HCT116 (cell line): ENCODE data around the gene USP3. TPM values are rescaled to one million over a fixed set of nuclear protein-coding genes. Genes with fewer than 3 reads are reported as not detected.

Source experiments
- ATAC-seq: fragments of 200-7000 bp; cut with Tn5 transposase; 2 replicates; pipeline ENCODE4 v1.9.1; 2020; ENCODE audit warnings: mild to moderate bottlenecking, moderate library complexity
- BruUV-seq: library from RNA; stranded (reverse); fragments of 400-500 nt; replicated peaks from 2 replicates; lab custom pipeline; 2021; lab: Mats Ljungman, UMichigan
- CTCF ChIA-PET: fragments of 300-600 bp; sonication (Branson Sonifier 250); formaldehyde crosslinking; loops from one replicate; lab custom pipeline; 2021; ENCODE audit warnings: antibody characterized with exemption; lab: Charles Lee
- POLR2A ChIA-PET: fragments of 300-600, 350-600 bp; sonication (Branson Sonifier 250); formaldehyde crosslinking; loops from one replicate; lab custom pipeline; 2021; ENCODE audit warnings: antibody characterized with exemption; lab: Charles Lee
- RAD21 ChIA-PET, 2 experiments: fragments of 300-600 bp; sonication (Branson Sonifier 250); formaldehyde crosslinking; loops; one replicate each; lab custom pipeline; 2023; ENCODE audit warnings: low total read pairs in 2 of 2; ENCODE audit not compliant: uncharacterized antibody in 2 of 2, unreplicated experiment in 2 of 2, low non-redundant PET in 1 of 2; lab: Charles Lee
- DNase-seq: peaks from one replicate; pipeline ENCODE4 v3.0.0-alpha.2; 2010; ENCODE audit warnings: low read depth, low spot score
- H2AFZ ChIP-seq: fragments of 200-600 bp; shearing (Covaris generic), sonication (generic); 2 replicates; pipeline ENCODE4 v1.6.1; 2017; ENCODE audit warnings: low read depth, mixed run types, mixed read lengths, antibody characterized with exemption, low read length; ENCODE audit not compliant: poor library complexity, severe bottlenecking
- H3K27ac ChIP-seq: 2 replicates; pipeline ENCODE4 v1.5.1; 2012; ENCODE audit warnings: low read depth, low read length
- H3K27me3 ChIP-seq: fragments of 200-600 bp; sonication (generic); 2 replicates; pipeline ENCODE4 v1.6.1; 2016; ENCODE audit warnings: mixed run types, low read length, mixed read lengths; ENCODE audit not compliant: insufficient read depth
- H3K36me3 ChIP-seq, 2 experiments: fragments of 200-500 bp in 1 of 2; fragments of 200-600 bp in 1 of 2; sonication (Bioruptor generic) in 1 of 2; sonication (generic) in 1 of 2; 2 replicates each; pipeline versions ENCODE4 v1.5.1 to v1.6.1; 2014 to 2016; ENCODE audit warnings: low read length in 2 of 2, inconsistent platforms in 1 of 2, mixed read lengths in 1 of 2, mixed run types in 1 of 2; ENCODE audit not compliant: insufficient read depth in 2 of 2, control insufficient read depth in 1 of 2
- H3K4me1 ChIP-seq, 2 experiments: fragments of 200-600 bp in 1 of 2; sonication (generic) in 1 of 2; 2 replicates each; pipeline versions ENCODE4 v1.5.1 to v1.6.1; 2012 to 2017; ENCODE audit warnings: low read length in 2 of 2, inconsistent platforms in 1 of 2, mild to moderate bottlenecking in 1 of 2, mixed read lengths in 1 of 2, mixed run types in 1 of 2, moderate library complexity in 1 of 2; ENCODE audit not compliant: insufficient read depth in 2 of 2, control insufficient read depth in 1 of 2
- H3K4me2 ChIP-seq: fragments of 200-600 bp; sonication (generic); 2 replicates; pipeline ENCODE4 v1.6.1; 2017; ENCODE audit warnings: mixed run types, low read length, mixed read lengths
- H3K4me3 ChIP-seq, 2 experiments: fragments of 200-600 bp in 1 of 2; sonication (generic) in 1 of 2; replicated peaks in 1 of 2; 2 replicates each; pipeline ENCODE4 v1.5.1; 2011 to 2016; ENCODE audit warnings: low read length in 2 of 2, control low read depth in 1 of 2, low read depth in 1 of 2, mild to moderate bottlenecking in 1 of 2, mixed read lengths in 1 of 2, mixed run types in 1 of 2
- H3K79me2 ChIP-seq: fragments of 200-600 bp; sonication (generic); 2 replicates; pipeline ENCODE4 v1.6.1; 2017; ENCODE audit warnings: mild to moderate bottlenecking, mixed run types, low read length, moderate library complexity, mixed read lengths; ENCODE audit not compliant: insufficient read depth
- H3K9ac ChIP-seq: fragments of 200-600 bp; sonication (generic); 2 replicates; pipeline ENCODE4 v1.6.1; 2016; ENCODE audit warnings: low read length, mixed read lengths
- H3K9me2 ChIP-seq: fragments of 200-600 bp; sonication (generic), shearing (Covaris generic); 2 replicates; pipeline ENCODE4 v1.6.1; 2017; ENCODE audit warnings: mixed run types, mild to moderate bottlenecking, moderate library complexity; ENCODE audit not compliant: insufficient read depth
- H3K9me3 ChIP-seq, 2 experiments: fragments of 200-500 bp in 1 of 2; fragments of 200-600 bp in 1 of 2; sonication (Bioruptor generic) in 1 of 2; sonication (generic) in 1 of 2; 2 replicates each; pipeline ENCODE4 v1.6.1; 2014 to 2017; ENCODE audit warnings: low read length in 2 of 2, mixed read lengths in 2 of 2, inconsistent platforms in 1 of 2, low read depth in 1 of 2, mild to moderate bottlenecking in 1 of 2, mixed run types in 1 of 2, moderate library complexity in 1 of 2; ENCODE audit not compliant: control insufficient read depth in 1 of 2, insufficient read depth in 1 of 2
- H4K20me1 ChIP-seq: fragments of 200-600 bp; sonication (generic), shearing (Covaris generic); 2 replicates; pipeline ENCODE4 v1.6.1; 2017; ENCODE audit warnings: mixed run types, mild to moderate bottlenecking, moderate library complexity; ENCODE audit not compliant: insufficient read depth
- EGR1 ChIP-seq: IDR thresholded peaks from 2 replicates; pipeline ENCODE4 v1.6.1; 2012; ENCODE audit warnings: low read depth
- ELF1 ChIP-seq: IDR thresholded peaks from 2 replicates; pipeline ENCODE4 v1.6.1; 2012; ENCODE audit warnings: low read depth, borderline replicate concordance
- JUND ChIP-seq: IDR thresholded peaks from 2 replicates; pipeline ENCODE4 v1.6.1; 2012
- RAD21 ChIP-seq: IDR thresholded peaks from 2 replicates; pipeline ENCODE4 v1.6.1; 2012; ENCODE audit warnings: low read depth, mild to moderate bottlenecking
- SP1 ChIP-seq: IDR thresholded peaks from 2 replicates; pipeline ENCODE4 v1.6.1; 2012; ENCODE audit warnings: low read depth
- intact Hi-C: fragments of 100-400 bp; cut with micrococcal nuclease; formaldehyde crosslinking; loops from 2 replicates; pipeline ENCODE4 v1.10.0; 2022
- total RNA-seq: library from RNA; stranded (reverse); gene quantifications from one replicate; pipeline ENCODE4 v1.2.1, GENCODE V29; 2021; ENCODE audit not compliant: unreplicated experiment
- TF ChIP-seq, protein P1 (sequence below), 3 experiments: fragments of 200-600 bp in 1 of 3; sonication (generic) in 1 of 3; IDR thresholded peaks in 2 of 3; conservative IDR thresholded peaks in 1 of 3; 2 replicates each; pipeline ENCODE4 v1.5.1; 2012 to 2017; ENCODE audit warnings: low read depth in 2 of 3, low read length in 2 of 3, antibody characterized with exemption in 1 of 3, borderline replicate concordance in 1 of 3, control low read depth in 1 of 3, mild to moderate bottlenecking in 1 of 3, mixed read lengths in 1 of 3, mixed run types in 1 of 3, moderate library complexity in 1 of 3; ENCODE audit not compliant: insufficient read depth in 1 of 3

USP3 gene
- total RNA-seq, 1 experiment from 2014 or later, result 61.6 TPM

DNA sequence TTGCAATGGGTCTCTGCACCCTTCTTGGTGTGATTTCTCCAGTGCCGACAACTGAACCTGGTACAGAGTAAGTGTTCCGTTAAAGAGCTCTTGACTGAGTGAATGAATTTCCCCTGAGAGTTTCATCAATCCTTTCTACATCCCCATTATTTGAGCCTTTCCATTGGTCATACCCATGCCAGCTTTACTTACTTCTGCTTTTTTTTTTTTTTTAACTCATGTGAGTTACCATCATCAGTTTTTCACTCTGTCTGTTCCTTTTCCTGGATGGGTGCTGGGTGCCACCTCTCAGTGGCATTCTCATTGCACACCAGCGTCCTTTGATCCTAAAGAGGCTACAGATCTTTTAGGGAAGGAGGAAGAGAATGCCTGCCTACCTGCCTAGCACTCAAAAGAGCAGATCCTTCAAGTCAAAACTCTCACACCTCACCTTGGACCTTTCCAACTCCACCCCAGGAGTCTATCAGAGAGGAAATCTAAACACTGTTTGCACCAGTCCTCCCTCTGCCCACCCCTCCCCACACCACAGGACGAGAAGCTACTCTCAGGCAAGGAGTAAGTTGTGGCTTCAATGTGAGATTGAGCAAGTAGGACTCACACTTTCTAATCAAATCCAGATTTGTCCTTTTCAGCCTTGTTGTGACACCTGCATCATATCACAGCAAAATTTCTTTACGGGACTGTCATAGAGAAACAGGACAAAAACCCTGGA is 13.1 kb upstream of the USP3 start:
- TF ChIP-seq JUND (no peak), RAD21 (no peak), SP1 (no peak)
- no peak overlapping the region for H3K27ac ChIP-seq
- no peak overlapping the region for H2AFZ ChIP-seq
- peaks cover 5 to 17% of the 10 kb centered on the region in 2 experiments; a peak in 3 of 4 replicates for H3K4me1 ChIP-seq
- DNase-seq, result no peak
- H3K4me2 ChIP-seq, result no peak overlapping the region
- no peak overlapping the region for H3K4me3 ChIP-seq
- H3K9ac ChIP-seq, result no peak overlapping the region
- ChIA-PET RAD21 (no interaction called here), CTCF (no interaction called here), POLR2A (interaction anchor here (0.7 to 2.0 kb wide), 3 partner anchors 11 to 521 kb away, joined by 4 to 8 read pairs (median 4); partner anchors contain the start of gene USP3)
- no peaks in the 10 kb centered on the region for H3K36me3 ChIP-seq
- no TSS peak for BruUV-seq
- H4K20me1 ChIP-seq, result no peaks in the 10 kb centered on the region
- no peaks in the 10 kb centered on the region for H3K9me3 ChIP-seq
- intact Hi-C loops, result no loop called here
- no peak for ATAC-seq
- H3K27me3 ChIP-seq, result no peaks in the 10 kb centered on the region
- H3K9me2 ChIP-seq, result no peaks in the 10 kb centered on the region
- H3K79me2 ChIP-seq, result no peaks in the 10 kb centered on the region

DNA sequence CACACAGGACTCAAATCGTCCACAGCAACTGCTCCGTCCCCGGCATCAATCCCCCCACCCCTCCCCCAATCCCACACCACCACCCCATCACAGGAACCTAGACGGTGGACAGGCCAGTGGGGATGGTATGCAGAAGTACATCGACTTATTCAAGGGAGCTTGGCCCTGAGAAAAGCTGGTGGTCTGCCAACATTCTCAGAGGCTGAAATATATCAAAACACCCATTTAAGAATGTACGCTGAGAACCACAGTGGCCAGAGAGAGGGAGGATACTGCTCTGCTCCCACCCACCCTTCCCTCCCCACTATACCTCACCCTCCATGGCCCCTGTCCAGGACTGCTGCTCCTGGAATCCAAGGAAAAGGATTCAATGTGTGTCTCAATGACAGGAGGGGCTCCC is 12.4 kb upstream of the USP3 start:
- Histone ChIP-seq H3K4me1 (peaks cover 5 to 20% of the 10 kb centered on the region in 2 experiments; a peak in 3 of 4 replicates), H2AFZ (no peak overlapping the region), H3K4me2 (peak overlapping the region; percentile 3; the same call in 1 of the 2 replicates), H4K20me1 (no peaks in the 10 kb centered on the region), H3K9ac (no peak overlapping the region), H3K9me3 (no peaks in the 10 kb centered on the region), H3K9me2 (no peaks in the 10 kb centered on the region), H3K79me2 (no peaks in the 10 kb centered on the region), H3K36me3 (no peaks in the 10 kb centered on the region), H3K27me3 (no peaks in the 10 kb centered on the region), H3K4me3 (no peak overlapping the region), H3K27ac (no peak overlapping the region)
- ChIA-PET CTCF (no interaction called here), RAD21 (no interaction called here), POLR2A (no interaction called here)
- BruUV-seq, result no TSS peak
- intact Hi-C loops, result no loop called here
- no peak for DNase-seq
- ATAC-seq, result no peak
- TF ChIP-seq ELF1 (no peak), EGR1 (no peak)
- TF ChIP-seq, protein P1, sequence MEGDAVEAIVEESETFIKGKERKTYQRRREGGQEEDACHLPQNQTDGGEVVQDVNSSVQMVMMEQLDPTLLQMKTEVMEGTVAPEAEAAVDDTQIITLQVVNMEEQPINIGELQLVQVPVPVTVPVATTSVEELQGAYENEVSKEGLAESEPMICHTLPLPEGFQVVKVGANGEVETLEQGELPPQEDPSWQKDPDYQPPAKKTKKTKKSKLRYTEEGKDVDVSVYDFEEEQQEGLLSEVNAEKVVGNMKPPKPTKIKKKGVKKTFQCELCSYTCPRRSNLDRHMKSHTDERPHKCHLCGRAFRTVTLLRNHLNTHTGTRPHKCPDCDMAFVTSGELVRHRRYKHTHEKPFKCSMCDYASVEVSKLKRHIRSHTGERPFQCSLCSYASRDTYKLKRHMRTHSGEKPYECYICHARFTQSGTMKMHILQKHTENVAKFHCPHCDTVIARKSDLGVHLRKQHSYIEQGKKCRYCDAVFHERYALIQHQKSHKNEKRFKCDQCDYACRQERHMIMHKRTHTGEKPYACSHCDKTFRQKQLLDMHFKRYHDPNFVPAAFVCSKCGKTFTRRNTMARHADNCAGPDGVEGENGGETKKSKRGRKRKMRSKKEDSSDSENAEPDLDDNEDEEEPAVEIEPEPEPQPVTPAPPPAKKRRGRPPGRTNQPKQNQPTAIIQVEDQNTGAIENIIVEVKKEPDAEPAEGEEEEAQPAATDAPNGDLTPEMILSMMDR (IDR thresholded peaks at IDR 0.05 in 2 of 3, conservative IDR thresholded peaks at IDR 0.05 in 1 of 3; ENCODE audit: borderline replicate concordance in 1 of 3, insufficient read depth in 1 of 3, low read depth in 2 of 3, low read length in 2 of 3), result no peak
